ENCODE data around the gene TCF3. TPM values are rescaled to one million over a fixed set of nuclear protein-coding genes. Genes with fewer than 3 reads are reported as not detected.
"Not testable (repeated sequence)": the region's sequence is repeated elsewhere in the genome, so short reads cannot be mapped to it uniquely, and the experiment has no call there.

The TCF3 gene
- total and polyA plus RNA-seq, 4 donors = 36.9 to 58.1 (median 45.2) TPM

- Histone ChIP-seq H3K27me3 (ENCODE audit: control insufficient read depth in 3 of 3, insufficient read depth in 3 of 3, low read length in 2 of 3) (peaks cover 14 to 28% (median 14%) of the 10 kb centered on the region in 3 donors), H3K36me3 (ENCODE audit: control insufficient read depth in 4 of 4, insufficient read depth in 4 of 4, low read length in 4 of 4) (no peaks in the 10 kb centered on the region), H3K9me3 (ENCODE audit: control insufficient read depth in 4 of 4, insufficient read depth in 3 of 4, low read length in 3 of 4) (peaks cover 0 to 16% (median 0%) of the 10 kb centered on the region in 4 donors), H3K4me3 (no peak overlapping the region), H3K4me1 (ENCODE audit: control insufficient read depth in 5 of 5, insufficient read depth in 5 of 5, low read length in 5 of 5) (no peaks in the 10 kb centered on the region), H3K9ac (ENCODE audit: insufficient read depth in 1 of 2, low read length in 2 of 2) (no peak overlapping the region), H3K27ac (ENCODE audit: low read depth in 1 of 2, low read length in 1 of 2) (no peak overlapping the region)
- WGBS, 2 donors = 81 to 90% methylated on average over 15 to 19 of the region's 19 CpGs
- TF ChIP-seq CTCF (IDR thresholded peaks at IDR 0.05; ENCODE audit: control extremely low read depth, extremely low read depth) = no peak
- DNase-seq = no peak
- ATAC-seq (ENCODE audit: insufficient read depth, low FRiP score) = no peak
These were observed 47.0 kb upstream of the TCF3 start for GRCh38 chr19:1699386-1699785.

- Histone ChIP-seq H3K36me3 (ENCODE audit: control insufficient read depth in 4 of 4, insufficient read depth in 4 of 4, low read length in 4 of 4) (no peaks in the 10 kb centered on the region), H3K4me3 (no peak overlapping the region), H3K27me3 (ENCODE audit: control insufficient read depth in 3 of 3, insufficient read depth in 3 of 3, low read length in 2 of 3) (peaks cover 14 to 30% (median 14%) of the 10 kb centered on the region in 3 donors), H3K4me1 (ENCODE audit: control insufficient read depth in 5 of 5, insufficient read depth in 5 of 5, low read length in 5 of 5) (no peaks in the 10 kb centered on the region), H3K27ac (ENCODE audit: low read depth in 1 of 2, low read length in 1 of 2) (no peak overlapping the region), H3K9ac (ENCODE audit: insufficient read depth in 1 of 2, low read length in 2 of 2) (no peak overlapping the region), H3K9me3 (ENCODE audit: control insufficient read depth in 4 of 4, insufficient read depth in 3 of 4, low read length in 3 of 4) (peaks cover 0 to 19% (median 0%) of the 10 kb centered on the region in 4 donors)
- ATAC-seq (ENCODE audit: insufficient read depth, low FRiP score) = no peak
- no peak for TF ChIP-seq CTCF (IDR thresholded peaks at IDR 0.05; ENCODE audit: control extremely low read depth, extremely low read depth)
- WGBS, 2 donors = 91 to 92% methylated on average over 26 of the region's 26 CpGs
- DNase-seq = no peak
These were observed 46.2 kb upstream of the TCF3 start for GRCh38 chr19:1698636-1699035.

- ATAC-seq (ENCODE audit: insufficient read depth, low FRiP score); H3K36me3 ChIP-seq (ENCODE audit: control insufficient read depth in 4 of 4, insufficient read depth in 4 of 4, low read length in 4 of 4); H3K9ac ChIP-seq (ENCODE audit: insufficient read depth in 1 of 2, low read length in 2 of 2); H3K4me1 ChIP-seq (ENCODE audit: control insufficient read depth in 5 of 5, insufficient read depth in 5 of 5, low read length in 5 of 5); H3K4me3 ChIP-seq; DNase-seq; H3K27ac ChIP-seq (ENCODE audit: low read depth in 1 of 2, low read length in 1 of 2): not testable (repeated sequence)
- 87 to 88% methylated on average over 12 of the region's 12 CpGs for WGBS, 2 donors
- Histone ChIP-seq H3K27me3 (ENCODE audit: control insufficient read depth in 3 of 3, insufficient read depth in 3 of 3, low read length in 2 of 3) (peaks cover 10 to 26% (median 20%) of the 10 kb centered on the region in 3 donors), H3K9me3 (ENCODE audit: control insufficient read depth in 4 of 4, insufficient read depth in 3 of 4, low read length in 3 of 4) (peaks cover 0 to 17% (median 0%) of the 10 kb centered on the region in 4 donors)
These were observed 43.1 kb upstream of the TCF3 start for GRCh38 chr19:1695481-1695880.

- no peak for DNase-seq
These were observed 39.3 kb upstream of the TCF3 start for GRCh38 chr19:1691589-1692290.

More at GRCh38 chr19:1691589-1692290, 39.3 kb upstream of the TCF3 start:
- WGBS, 2 donors = 51 to 53% methylated on average over 18 of the region's 18 CpGs
- no peak overlapping the region for H3K9ac ChIP-seq (ENCODE audit: insufficient read depth in 1 of 2, low read length in 2 of 2)
- no peak overlapping the region for H3K4me3 ChIP-seq
- H3K4me1 ChIP-seq (ENCODE audit: control insufficient read depth in 5 of 5, insufficient read depth in 5 of 5, low read length in 5 of 5) = peaks cover 0 to 4% (median 0%) of the 10 kb centered on the region in 5 donors
- H3K36me3 ChIP-seq (ENCODE audit: control insufficient read depth in 4 of 4, insufficient read depth in 4 of 4, low read length in 4 of 4) = no peaks in the 10 kb centered on the region
- H3K27ac ChIP-seq (ENCODE audit: low read depth in 1 of 2, low read length in 1 of 2) = no peak overlapping the region
- peaks cover 6 to 23% (median 6%) of the 10 kb centered on the region in 3 donors for H3K27me3 ChIP-seq (ENCODE audit: control insufficient read depth in 3 of 3, insufficient read depth in 3 of 3, low read length in 2 of 3)
- peaks cover 0 to 11% (median 0%) of the 10 kb centered on the region in 4 donors for H3K9me3 ChIP-seq (ENCODE audit: control insufficient read depth in 4 of 4, insufficient read depth in 3 of 4, low read length in 3 of 4)
- no peak for TF ChIP-seq CTCF (IDR thresholded peaks at IDR 0.05; ENCODE audit: control extremely low read depth, extremely low read depth)
- ATAC-seq (ENCODE audit: insufficient read depth, low FRiP score) = no peak
